Hypothalamus (tissue), 51 donors: ENCODE measurements around the gene LPAR3.

Source experiments
- DNase-seq, 51 donors: peaks; one replicate each; lab custom pipeline; 2025; lab: John Stamatoyannopoulos, UW

The LPAR3 gene

DNA sequence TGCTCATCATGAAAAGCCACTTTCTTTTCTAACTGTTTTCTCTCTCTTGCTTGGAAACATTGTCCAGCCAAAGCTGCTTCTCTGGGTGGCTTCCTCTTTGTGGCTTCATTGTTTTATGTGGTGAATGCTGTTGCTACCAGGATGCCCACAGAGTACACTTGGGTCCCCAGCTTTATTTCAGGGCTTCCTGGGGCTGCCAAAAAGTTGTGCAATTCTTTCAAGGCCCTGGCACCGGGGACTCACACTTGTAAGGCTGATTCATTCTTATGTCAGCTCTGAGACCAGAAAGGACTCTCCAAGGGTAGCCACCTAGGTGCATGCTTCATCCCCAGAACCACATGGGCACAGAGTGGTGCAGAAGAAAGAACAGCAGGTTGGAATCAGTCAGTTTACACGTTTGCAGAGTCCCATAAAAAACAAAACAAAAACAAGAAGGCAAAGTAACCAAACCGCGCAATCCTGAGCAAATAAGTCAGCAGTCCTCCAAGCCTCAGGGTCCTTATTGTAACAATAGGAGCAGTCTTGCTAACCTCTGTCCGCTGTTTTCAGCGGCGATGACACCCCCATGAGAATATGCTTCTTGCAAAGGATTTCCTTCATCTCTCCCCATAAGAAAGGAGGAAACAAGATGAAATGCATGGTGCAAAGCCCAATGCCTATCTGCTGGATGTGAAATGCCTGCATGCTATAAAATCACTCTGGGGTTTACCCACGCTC, 112.8 kb downstream of the LPAR3 start:
- peak in 12 of 51 donors; percentile 7 to 59 (median 31) for DNase-seq

DNA sequence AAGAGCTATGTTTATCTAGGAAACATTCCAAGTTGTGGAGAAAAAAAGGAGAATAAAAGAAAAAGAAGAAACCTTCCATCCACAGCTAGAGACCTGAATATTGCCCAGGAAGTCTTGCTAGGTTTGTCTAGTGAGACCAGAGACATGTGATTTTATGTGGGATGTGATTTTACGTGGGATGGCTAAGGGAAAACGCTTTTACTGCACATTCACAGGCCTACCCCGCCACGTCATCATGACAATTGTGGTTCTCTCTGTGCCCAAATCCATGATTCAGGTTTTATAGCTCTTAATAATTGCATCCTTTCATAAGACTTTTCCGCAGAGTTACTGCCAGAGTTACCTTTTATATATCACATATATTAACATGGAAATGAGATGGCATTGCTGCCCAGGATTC, 116.4 kb downstream of the LPAR3 start:
- peak in 1 of 51 donors; percentile 30 for DNase-seq

DNA sequence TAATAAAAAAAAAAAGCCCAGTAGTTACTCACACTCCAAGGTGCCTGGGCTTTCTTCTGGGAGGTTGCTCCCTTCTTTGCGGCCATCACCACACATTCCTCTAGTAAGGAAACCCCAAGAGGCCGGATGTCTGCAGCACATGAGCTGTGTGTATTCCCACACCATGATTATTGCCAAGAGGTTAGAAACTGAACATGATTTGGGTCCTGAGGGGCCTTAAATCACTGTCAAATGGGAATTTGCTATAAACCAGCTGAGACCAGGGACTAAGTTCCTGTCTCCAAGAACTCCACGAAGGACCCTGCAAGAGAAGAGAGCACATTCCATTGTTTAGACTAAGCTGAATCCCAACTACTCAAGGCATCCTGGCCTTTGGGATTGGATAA, 117.5 kb downstream of the LPAR3 start:
- DNase-seq = no peak

DNA sequence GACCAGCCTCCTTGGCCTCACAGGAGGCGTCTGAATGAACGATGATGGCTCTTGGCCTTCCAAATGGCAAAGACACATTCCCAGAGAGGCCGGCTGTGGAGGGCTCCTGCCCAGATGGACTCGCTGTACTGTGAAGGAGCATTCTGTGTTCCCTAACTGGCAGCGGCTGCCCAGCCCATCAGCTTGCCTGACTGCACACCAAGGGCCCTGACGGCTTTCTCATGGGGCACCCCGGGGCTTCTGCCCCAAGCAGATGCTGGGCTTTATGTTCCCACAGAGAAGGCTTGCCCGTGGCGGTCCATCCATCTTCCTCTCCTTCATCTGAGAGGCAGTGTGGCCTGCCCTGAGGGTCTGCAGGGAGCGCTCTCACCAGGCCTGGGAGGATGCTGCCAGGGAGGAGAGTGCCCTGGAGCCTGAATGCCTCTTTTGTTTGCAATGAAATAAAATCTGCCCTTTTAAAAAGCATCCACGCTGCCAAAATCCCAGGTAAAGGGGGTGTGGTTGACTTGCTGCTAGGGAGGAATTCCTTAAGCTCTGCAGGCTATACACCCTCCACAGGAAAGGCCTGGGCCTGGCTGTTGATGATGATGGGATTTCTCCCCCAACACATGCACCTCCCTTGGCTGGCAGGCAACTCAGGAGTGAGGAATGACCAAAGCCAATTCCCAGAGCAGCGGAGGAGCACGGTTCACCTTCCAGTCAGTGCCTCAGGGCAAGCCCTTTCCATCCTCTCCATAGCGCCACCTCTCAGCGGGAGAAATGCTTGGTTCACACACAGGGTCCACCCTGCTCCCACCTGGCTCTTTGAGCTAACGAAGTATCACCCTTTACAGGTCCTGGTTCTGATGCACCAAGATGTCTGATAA, 118.1 kb downstream of the LPAR3 start:
- DNase-seq = peak in 3 of 51 donors; percentile 13 to 23 (median 15)

DNA sequence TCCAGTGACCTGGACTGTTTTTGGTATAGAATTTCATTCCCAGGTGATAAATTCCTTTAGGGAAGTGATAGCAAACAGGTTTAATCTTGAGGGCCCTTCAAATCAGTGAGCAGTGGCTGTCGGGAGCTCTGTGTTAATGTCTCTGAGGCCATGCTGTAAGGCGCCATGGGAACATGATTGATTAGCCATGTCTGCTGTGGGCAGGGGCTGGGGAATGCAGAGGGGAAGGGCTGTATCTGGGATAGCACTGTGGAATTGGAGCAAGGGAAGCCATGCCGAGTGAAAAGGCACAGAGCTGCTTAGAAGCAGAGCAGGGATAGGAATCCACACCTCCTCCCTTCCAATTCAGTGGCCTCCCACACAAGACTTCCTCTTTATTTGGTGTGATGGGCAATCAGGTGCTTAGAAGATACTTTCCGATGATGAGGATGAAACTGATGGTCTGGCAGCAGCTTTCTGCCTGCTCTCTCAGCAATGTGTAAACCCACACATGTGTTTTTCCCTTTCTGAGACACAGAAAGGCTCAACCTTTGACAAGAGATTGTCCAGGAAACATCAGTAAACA, 119.0 kb downstream of the LPAR3 start:
- peak in 1 of 51 donors; percentile 24 for DNase-seq

DNA sequence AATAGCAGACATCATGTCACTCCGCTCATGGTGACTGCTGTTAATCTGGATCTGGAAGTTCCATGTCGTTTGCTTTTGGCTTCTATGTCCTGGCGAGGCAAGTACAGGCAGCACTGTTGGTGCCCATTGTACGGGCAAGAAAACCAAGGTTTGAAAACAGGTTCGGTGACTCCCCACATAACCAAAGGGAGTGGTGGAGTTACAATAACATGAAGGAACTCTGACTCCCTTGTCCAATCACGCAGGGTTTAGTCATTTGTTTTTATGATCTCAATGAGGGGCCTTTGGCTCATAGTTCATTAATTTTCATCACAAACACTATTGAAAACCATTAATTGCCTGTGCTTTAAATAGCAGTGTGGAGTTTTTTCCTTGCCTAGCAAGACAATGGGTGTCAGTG, 119.8 kb downstream of the LPAR3 start:
- no peak for DNase-seq

DNA sequence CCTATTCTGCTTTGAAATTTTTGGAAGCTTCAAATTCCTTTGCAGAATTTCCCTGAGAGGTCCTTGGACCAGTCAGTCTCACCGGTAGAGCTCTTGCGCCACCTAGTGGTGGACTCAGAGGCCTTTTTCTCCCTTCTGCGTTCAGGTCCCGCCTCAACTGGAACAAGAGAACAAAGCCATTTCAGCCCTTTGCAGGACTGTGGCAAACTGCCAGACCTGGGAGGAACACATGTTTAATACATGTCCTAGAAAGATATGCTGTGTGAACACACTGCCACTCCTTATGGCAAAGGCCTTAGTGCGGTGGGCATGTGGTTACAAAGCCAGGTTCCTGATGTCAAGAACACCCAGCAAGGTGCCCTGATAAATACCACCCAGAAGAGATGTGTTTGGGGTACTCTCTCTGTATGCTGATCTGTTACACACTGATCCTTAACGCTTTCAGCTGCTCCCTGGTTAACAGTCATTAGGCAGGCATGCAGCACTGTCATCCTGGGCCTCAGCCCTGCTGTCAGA, 120.5 kb downstream of the LPAR3 start:
- DNase-seq = peak in 49 of 51 donors; percentile 14 to 90 (median 60)

DNA sequence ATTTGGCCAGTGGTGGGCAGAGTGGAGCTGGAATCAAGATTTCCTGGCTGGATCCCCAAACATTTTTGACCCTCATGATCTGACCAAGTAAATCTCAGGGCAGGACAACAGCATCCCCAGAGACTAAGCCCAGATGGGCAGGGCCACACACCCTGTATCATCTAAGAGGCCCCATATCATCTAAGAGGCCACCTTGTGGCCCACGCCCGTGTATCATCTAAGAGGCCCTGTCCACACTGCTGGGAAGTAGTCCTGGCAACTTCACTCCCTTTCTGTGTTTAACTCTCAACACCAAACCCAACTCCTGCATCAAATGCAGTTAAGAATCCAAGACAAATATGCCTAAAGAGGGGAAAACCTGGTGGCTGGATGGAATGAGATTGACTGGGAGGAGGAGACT, 121.1 kb downstream of the LPAR3 start:
- DNase-seq = no peak

DNA sequence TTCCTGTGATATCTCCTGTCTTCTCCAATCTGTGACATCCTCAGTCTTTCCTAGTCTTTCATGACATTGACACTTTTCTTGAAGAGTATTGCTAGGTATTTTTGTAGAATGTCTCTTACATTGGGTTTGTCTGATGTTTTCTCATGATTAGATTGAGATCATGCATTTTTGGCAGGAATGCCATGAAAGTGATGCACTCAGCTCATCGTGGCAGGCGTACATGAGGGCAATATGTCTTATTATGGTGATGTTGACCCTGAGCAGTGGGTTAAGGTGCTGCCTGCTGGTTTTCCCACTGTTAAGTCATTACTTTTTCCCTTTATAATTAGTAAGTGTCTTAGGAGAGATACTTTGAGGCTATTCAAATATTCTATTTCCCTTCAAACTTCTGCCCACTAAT, 122.5 kb downstream of the LPAR3 start:
- no peak for DNase-seq

DNA sequence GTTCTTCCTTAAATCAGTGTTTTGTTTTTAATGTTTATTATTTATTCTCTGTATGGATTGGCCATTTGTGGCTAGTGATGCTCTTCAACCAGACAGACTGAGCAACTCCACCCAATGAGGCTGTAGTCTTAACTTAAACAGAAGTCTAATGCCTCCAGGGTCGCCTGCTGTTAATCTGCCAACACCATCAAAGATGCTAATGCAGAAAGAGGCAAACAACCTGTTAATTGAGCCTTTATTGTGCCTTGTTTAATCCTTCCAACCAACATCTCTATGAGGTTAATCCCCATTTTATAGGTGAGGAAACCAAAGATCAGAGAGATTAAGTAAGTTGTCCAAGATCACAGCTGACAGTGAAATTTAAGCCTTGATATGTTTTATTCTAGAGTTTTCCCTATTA, 123.4 kb downstream of the LPAR3 start:
- no peak for DNase-seq

DNA sequence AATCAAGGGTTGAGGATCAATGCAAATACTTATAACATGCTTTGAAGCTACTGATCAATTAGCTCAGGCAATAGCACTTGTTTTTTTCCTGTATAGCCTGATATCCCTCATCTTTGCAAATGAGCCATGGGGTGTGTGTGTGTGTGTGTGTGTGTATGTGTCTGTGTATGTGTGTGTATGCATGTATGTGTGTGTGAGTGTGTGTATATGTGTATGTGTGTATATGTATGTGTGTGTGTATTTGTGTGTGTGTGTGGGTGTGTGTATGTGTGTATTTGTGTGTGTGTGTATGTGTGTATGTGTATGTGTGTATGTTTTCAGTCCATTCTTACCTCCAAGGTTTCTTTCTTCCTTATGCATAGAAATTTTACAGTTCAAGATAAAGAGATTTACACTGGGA, 124.4 kb downstream of the LPAR3 start:
- DNase-seq = no peak

DNA sequence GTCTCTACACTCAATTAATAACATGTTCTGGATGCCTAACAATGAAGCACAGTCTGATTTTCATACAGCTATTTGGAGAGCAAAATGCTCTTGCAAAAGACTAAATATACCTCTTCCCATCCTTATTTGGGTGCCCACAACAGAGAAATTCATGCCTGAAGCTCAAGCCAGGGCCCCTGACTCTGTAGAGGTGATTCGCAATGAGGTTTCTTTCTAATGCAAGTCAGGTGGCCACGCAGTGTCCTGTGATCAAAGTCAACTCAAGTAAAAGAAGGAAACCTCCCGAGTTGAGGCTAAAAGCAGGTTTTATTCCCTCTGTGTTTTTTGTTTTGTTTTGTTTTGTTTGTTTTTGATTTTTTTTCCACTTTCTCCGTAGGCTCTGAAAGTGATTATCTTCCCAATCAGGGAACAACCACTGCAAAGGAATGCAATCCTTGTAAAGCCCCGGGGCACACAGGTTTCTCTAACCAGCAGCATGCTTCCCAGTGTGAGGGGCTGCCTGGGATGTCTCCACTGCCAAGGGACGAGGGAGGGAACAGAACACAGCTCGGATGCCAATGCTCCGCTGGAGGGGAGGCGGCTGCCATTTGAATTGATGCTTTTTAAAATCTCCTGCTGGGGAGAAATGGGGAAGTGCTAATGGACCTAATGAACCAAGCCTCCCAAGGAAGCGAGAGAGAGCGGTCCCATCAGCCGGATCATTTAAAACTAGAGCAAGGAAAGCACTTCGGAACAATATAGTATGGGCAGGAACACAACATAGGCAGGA, 128.9 kb downstream of the LPAR3 start:
- DNase-seq = peak in 1 of 51 donors; percentile 37

DNA sequence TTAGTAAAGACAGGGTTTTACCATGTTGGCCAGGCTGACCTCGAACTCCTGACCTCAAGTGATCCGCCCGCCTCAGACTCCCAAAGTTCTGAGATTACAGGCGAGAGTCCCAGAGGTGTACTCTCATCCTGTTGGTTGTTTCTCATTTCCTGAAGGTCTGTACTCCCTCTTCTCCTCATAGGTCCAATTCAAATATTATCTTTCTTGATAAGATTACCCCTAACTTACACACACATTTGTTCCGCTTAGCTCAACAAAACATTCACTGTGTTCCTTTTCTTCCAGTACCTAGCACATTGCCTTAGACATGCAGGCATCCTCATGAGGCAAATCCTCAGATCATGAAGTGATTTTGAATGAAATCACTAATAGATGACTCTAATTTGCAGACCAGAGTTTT, 130.3 kb downstream of the LPAR3 start:
- DNase-seq = no peak
